CD4-positive, CD25-positive, alpha-beta regulatory T cell (primary cell): ENCODE results near the gene C5orf63. TPM values are rescaled to one million over a fixed set of nuclear protein-coding genes. Genes with fewer than 3 reads are reported as not detected.
A peak's percentile ranks its signal among the peaks of the same experiment; 100 is the strongest.

Experiments
- ATAC-seq, 2 donors: fragments of 150-1000 bp; cut with Tn5 transposase; one replicate each; pipeline ENCODE4 v1.10.0; 2021; ENCODE audit warnings: low read depth in 2 of 2, moderate number of reproducible peaks in 2 of 2, moderate library complexity in 1 of 2
- DNase-seq, 3 donors: peaks; one replicate each; pipeline versions ENCODE4 v3.0.0 to v3.0.0-alpha.2; 2012 to 2022; ENCODE audit warnings: mixed read lengths in 1 of 3
- H3K27ac ChIP-seq: one replicate; pipeline ENCODE4 v1.7.0; 2013; ENCODE audit warnings: mild to moderate bottlenecking, low read length; ENCODE audit not compliant: insufficient read depth, poor library complexity, severe bottlenecking
- H3K27me3 ChIP-seq: one replicate; pipeline ENCODE4 v1.7.0; 2013; ENCODE audit warnings: low read length; ENCODE audit not compliant: control insufficient read depth, insufficient read depth
- H3K36me3 ChIP-seq: one replicate; pipeline ENCODE4 v1.7.0; 2013; ENCODE audit warnings: mild to moderate bottlenecking, low read length, moderate library complexity; ENCODE audit not compliant: control insufficient read depth, insufficient read depth
- H3K4me1 ChIP-seq: 2 replicates; pipeline ENCODE4 v1.7.0; 2013; ENCODE audit warnings: mild to moderate bottlenecking, low read length; ENCODE audit not compliant: insufficient read depth, control insufficient read depth, poor library complexity, severe bottlenecking
- H3K4me3 ChIP-seq: one replicate; pipeline ENCODE4 v1.7.0; 2013; ENCODE audit warnings: low read depth, mild to moderate bottlenecking, low read length, moderate library complexity
- H3K9me3 ChIP-seq, 2 experiments: 1 replicate in 1 of 2; 2 replicates in 1 of 2; pipeline ENCODE4 v1.7.0; 2013; ENCODE audit warnings: low read length in 2 of 2, mild to moderate bottlenecking in 1 of 2, moderate library complexity in 1 of 2; ENCODE audit not compliant: control insufficient read depth in 2 of 2
- H3K27ac Mint-ChIP-seq, 3 donors: one replicate each; pipeline ENCODE4 v1.8.0; 2020 to 2022; ENCODE audit warnings: mild to moderate bottlenecking in 3 of 3, mixed read lengths in 3 of 3, moderate library complexity in 2 of 3
- H3K27me3 Mint-ChIP-seq: one replicate; pipeline ENCODE4 v1.8.0; 2022; ENCODE audit warnings: mild to moderate bottlenecking, mixed read lengths
- H3K36me3 Mint-ChIP-seq: one replicate; pipeline ENCODE4 v1.8.0; 2020; ENCODE audit warnings: mixed read lengths
- H3K4me1 Mint-ChIP-seq, 4 donors: one replicate each; pipeline ENCODE4 v1.8.0; 2020 to 2022; ENCODE audit warnings: mixed read lengths in 4 of 4, mild to moderate bottlenecking in 1 of 4
- H3K4me3 Mint-ChIP-seq, 4 donors: one replicate each; pipeline ENCODE4 v1.8.0; 2020 to 2022; ENCODE audit warnings: mild to moderate bottlenecking in 4 of 4, mixed read lengths in 4 of 4, moderate library complexity in 3 of 4
- H3K9me3 Mint-ChIP-seq, 7 donors: one replicate each; pipeline ENCODE4 v1.8.0; 2020 to 2022; ENCODE audit warnings: mixed read lengths in 7 of 7, mild to moderate bottlenecking in 3 of 7, moderate library complexity in 2 of 7
- polyA plus RNA-seq, 4 donors: library from polyadenylated mRNA; unstranded; fragments of 300-500 nt; fragmentation: Illumina TruSeq; gene quantifications; one replicate each; pipeline ENCODE4 v1.2.3, GENCODE V29; 2021
- total RNA-seq: library from RNA; stranded (reverse); gene quantifications from one replicate; pipeline ENCODE4 v1.2.3, GENCODE V29; 2022

Gene C5orf63
- total and polyA plus RNA-seq, 5 donors from 2014 or later: 4.4 to 14.8 (median 7.7) TPM

- Mint-ChIP-seq H3K27me3 (peaks cover 20% of the 10 kb centered on the region), H3K4me3 (no peak overlapping the region), H3K4me1 (peaks cover 0 to 10% (median 6%) of the 10 kb centered on the region in 4 donors), H3K9me3 (no peaks in the 10 kb centered on the region), H3K36me3 (no peaks in the 10 kb centered on the region), H3K27ac (no peak overlapping the region)
- no peak for ATAC-seq
- H3K4me3 ChIP-seq: no peak overlapping the region
- no peak for DNase-seq
- no peaks in the 10 kb centered on the region for H3K36me3 ChIP-seq
- no peaks in the 10 kb centered on the region for H3K27me3 ChIP-seq
- no peaks in the 10 kb centered on the region for H3K4me1 ChIP-seq
- H3K27ac ChIP-seq: no peak overlapping the region
- no peaks in the 10 kb centered on the region for H3K9me3 ChIP-seq
Measured at GRCh38 chr5:127085371-127085770, 12.1 kb upstream of the C5orf63 start.

GRCh38 chr5:127084656-127085055 lies 11.4 kb upstream of the C5orf63 start:
- Mint-ChIP-seq H3K27ac (no peak overlapping the region), H3K27me3 (peaks cover 27% of the 10 kb centered on the region), H3K4me1 (peaks cover 0 to 10% (median 6%) of the 10 kb centered on the region in 4 donors), H3K4me3 (no peak overlapping the region), H3K9me3 (no peaks in the 10 kb centered on the region), H3K36me3 (no peaks in the 10 kb centered on the region)
- no peaks in the 10 kb centered on the region for H3K9me3 ChIP-seq
- H3K4me1 ChIP-seq: no peaks in the 10 kb centered on the region
- DNase-seq (no peak), ATAC-seq (no peak)
- no peaks in the 10 kb centered on the region for H3K27me3 ChIP-seq
- H3K36me3 ChIP-seq: no peaks in the 10 kb centered on the region
- H3K27ac ChIP-seq: no peak overlapping the region
- H3K4me3 ChIP-seq: no peak overlapping the region

GRCh38 chr5:127083711-127084110 lies 10.4 kb upstream of the C5orf63 start:
- no peaks in the 10 kb centered on the region for H3K9me3 Mint-ChIP-seq
- no peaks in the 10 kb centered on the region for H3K4me1 ChIP-seq
- H3K4me1 Mint-ChIP-seq: peaks cover 0 to 4% (median 0%) of the 10 kb centered on the region in 4 donors

GRCh38 chr5:127079994-127080491 lies 6.7 kb upstream of the C5orf63 start:
- H3K9me3 Mint-ChIP-seq: no peaks in the 10 kb centered on the region
- no peaks in the 10 kb centered on the region for H3K9me3 ChIP-seq
- H3K27me3 Mint-ChIP-seq: peaks cover 22% of the 10 kb centered on the region
- no peaks in the 10 kb centered on the region for H3K27me3 ChIP-seq
- no peak overlapping the region for H3K4me3 Mint-ChIP-seq
- DNase-seq: no peak
- no peak overlapping the region for H3K27ac ChIP-seq
- no peaks in the 10 kb centered on the region for H3K36me3 ChIP-seq
- ATAC-seq: no peak
- no peak overlapping the region for H3K4me3 ChIP-seq
- no peaks in the 10 kb centered on the region for H3K4me1 ChIP-seq
- H3K27ac Mint-ChIP-seq: no peak overlapping the region
- H3K4me1 Mint-ChIP-seq: no peaks in the 10 kb centered on the region
- H3K36me3 Mint-ChIP-seq: no peaks in the 10 kb centered on the region

More at GRCh38 chr5:127083711-127084110, 10.4 kb upstream of the C5orf63 start:
- ATAC-seq: no peak
- H3K9me3 ChIP-seq: no peaks in the 10 kb centered on the region
- no peaks in the 10 kb centered on the region for H3K27me3 ChIP-seq
- H3K27ac ChIP-seq: no peak overlapping the region
- Mint-ChIP-seq H3K4me3 (no peak overlapping the region), H3K27ac (no peak overlapping the region), H3K36me3 (no peaks in the 10 kb centered on the region), H3K27me3 (peaks cover 22% of the 10 kb centered on the region)
- no peaks in the 10 kb centered on the region for H3K36me3 ChIP-seq
- no peak for DNase-seq
- no peak overlapping the region for H3K4me3 ChIP-seq

GRCh38 chr5:127077366-127077765 lies 4.1 kb upstream of the C5orf63 start:
- Mint-ChIP-seq H3K4me3 (no peak overlapping the region), H3K27ac (no peak overlapping the region), H3K4me1 (peaks cover 6 to 19% (median 12%) of the 10 kb centered on the region in 4 donors), H3K36me3 (no peaks in the 10 kb centered on the region), H3K9me3 (no peaks in the 10 kb centered on the region), H3K27me3 (peaks cover 22% of the 10 kb centered on the region)
- ATAC-seq (no peak), DNase-seq (no peak)
- Histone ChIP-seq H3K27ac (no peak overlapping the region), H3K27me3 (no peaks in the 10 kb centered on the region), H3K36me3 (no peaks in the 10 kb centered on the region), H3K9me3 (no peaks in the 10 kb centered on the region), H3K4me3 (no peak overlapping the region), H3K4me1 (peaks cover 11% of the 10 kb centered on the region)

GRCh38 chr5:127076315-127077129 lies 3.2 kb upstream of the C5orf63 start:
- ATAC-seq (no peak), DNase-seq (no peak)
- Histone ChIP-seq H3K9me3 (no peaks in the 10 kb centered on the region), H3K27me3 (no peaks in the 10 kb centered on the region), H3K4me3 (no peak overlapping the region), H3K36me3 (no peaks in the 10 kb centered on the region), H3K27ac (no peak overlapping the region), H3K4me1 (peaks cover 14% of the 10 kb centered on the region)
- Mint-ChIP-seq H3K27me3 (peaks cover 19% of the 10 kb centered on the region), H3K9me3 (no peaks in the 10 kb centered on the region), H3K36me3 (no peaks in the 10 kb centered on the region), H3K27ac (no peak overlapping the region), H3K4me1 (peaks cover 9 to 23% (median 15%) of the 10 kb centered on the region in 4 donors), H3K4me3 (no peak overlapping the region)

- Histone ChIP-seq H3K27ac (no peak overlapping the region), H3K36me3 (peaks cover 4% of the 10 kb centered on the region), H3K27me3 (no peaks in the 10 kb centered on the region), H3K4me1 (peaks cover 14% of the 10 kb centered on the region), H3K9me3 (no peaks in the 10 kb centered on the region), H3K4me3 (no peak overlapping the region)
- Mint-ChIP-seq H3K4me3 (peak overlapping the region in 3 of 4 donors; percentile 2 to 91 (median 91)), H3K27me3 (no peaks in the 10 kb centered on the region), H3K4me1 (peaks cover 11 to 29% (median 22%) of the 10 kb centered on the region in 4 donors), H3K27ac (peak overlapping the region in 2 of 3 donors; percentile 6 to 91), H3K9me3 (no peaks in the 10 kb centered on the region), H3K36me3 (peaks cover under 1% of the 10 kb centered on the region)
- no peak for ATAC-seq
- DNase-seq: no peak
Measured at GRCh38 chr5:127074466-127074865, 1.2 kb upstream of the C5orf63 start.

- H3K27me3 ChIP-seq: no peaks in the 10 kb centered on the region
- DNase-seq: no peak
- no peak overlapping the region for H3K27ac ChIP-seq
- H3K4me1 Mint-ChIP-seq: peaks cover 23 to 40% (median 27%) of the 10 kb centered on the region in 4 donors
- H3K36me3 Mint-ChIP-seq: peaks cover 15% of the 10 kb centered on the region
- H3K27me3 Mint-ChIP-seq: no peaks in the 10 kb centered on the region
- no peaks in the 10 kb centered on the region for H3K9me3 ChIP-seq
- no peak overlapping the region for H3K4me3 Mint-ChIP-seq
- H3K9me3 Mint-ChIP-seq: no peaks in the 10 kb centered on the region
- no peak overlapping the region for H3K4me3 ChIP-seq
- H3K4me1 ChIP-seq: peaks cover 14% of the 10 kb centered on the region
- no peak overlapping the region for H3K27ac Mint-ChIP-seq
- no peak for ATAC-seq
- H3K36me3 ChIP-seq: peaks cover 17% of the 10 kb centered on the region
Measured at GRCh38 chr5:127070243-127070642, 3.1 kb downstream of the C5orf63 start.
